Upper lobe of left lung (tissue), 6 donors: ENCODE results near the gene CHMP4A. TPM values are rescaled to one million over a fixed set of nuclear protein-coding genes. Genes with fewer than 3 reads are reported as not detected.

Experiments used
- ATAC-seq, 2 donors: fragments of 200-7000 bp; cut with Tn5 transposase; one replicate each; pipeline ENCODE4 v1.9.1; 2022; ENCODE audit warnings: mild to moderate bottlenecking in 2 of 2, moderate library complexity in 2 of 2; ENCODE audit not compliant: low FRiP score in 2 of 2
- DNase-seq, 2 donors: peaks; one replicate each; pipeline ENCODE4 v3.0.0-alpha.2; 2019 to 2020
- H3K27ac ChIP-seq, 4 donors: fragments of 200-600 bp; sonication (generic); one replicate each; pipeline ENCODE4 v1.5.1; 2016 to 2019
- H3K27me3 ChIP-seq, 4 donors: fragments of 200-600 bp; sonication (generic); one replicate each; pipeline ENCODE4 v1.5.1; 2017 to 2019
- H3K36me3 ChIP-seq, 4 donors: fragments of 200-600 bp; sonication (generic); one replicate each; pipeline ENCODE4 v1.5.1; 2016 to 2019
- H3K4me1 ChIP-seq, 4 donors: fragments of 200-600 bp; sonication (generic); one replicate each; pipeline ENCODE4 v1.5.1; 2018 to 2019
- H3K4me3 ChIP-seq, 4 donors: fragments of 200-600 bp; sonication (generic); one replicate each; pipeline ENCODE4 v1.5.1; 2017 to 2019; ENCODE audit warnings: mild to moderate bottlenecking in 2 of 4, moderate library complexity in 1 of 4
- H3K9me3 ChIP-seq, 4 donors: fragments of 200-600 bp; sonication (generic); one replicate each; pipeline ENCODE4 v1.5.1; 2018 to 2019
- CTCF ChIP-seq, 6 experiments: fragments of 450-650 bp in 4 of 6; fragments of 200-600 bp in 2 of 6; sonication (generic) in 2 of 6; IDR thresholded peaks; one replicate each; pipeline ENCODE4 v1.5.1; 2016 to 2019; ENCODE audit warnings: antibody characterized with exemption in 6 of 6
- EP300 ChIP-seq, 4 donors: sonication (generic); formaldehyde crosslinking; IDR thresholded peaks; one replicate each; pipeline ENCODE4 v1.5.1; 2017; ENCODE audit warnings: antibody characterized with exemption in 4 of 4, control low read depth in 2 of 4
- POLR2A ChIP-seq, 4 donors: fragments of 450-650 bp; IDR thresholded peaks; one replicate each; pipeline ENCODE4 v1.5.1; 2016 to 2017; ENCODE audit warnings: antibody characterized with exemption in 4 of 4, mild to moderate bottlenecking in 2 of 4
- POLR2AphosphoS5 ChIP-seq, 2 donors: sonication (generic); formaldehyde crosslinking; IDR thresholded peaks; one replicate each; pipeline ENCODE4 v1.5.1; 2017; ENCODE audit warnings: antibody characterized with exemption in 2 of 2
- WGBS, 2 donors: methylation state at CpG; one replicate each; pipeline ENCODE4 v1.1.5; 2017 to 2018; 5-methylcytosine and 5-hydroxymethylcytosine counted together
- total RNA-seq, 6 donors: library from RNA; depleted of rRNA in 4 of 6; stranded (reverse); fragments of >200 nt in 4 of 6; gene quantifications; one replicate each; pipeline versions ENCODE4 v1.1.0 to v1.2.1, GENCODE V29; 2016 to 2021
- donor health status: DM: no; HTN: no; CAD: no; lungs with moderate emphysema.
- donor health status: DM: no; HTN: yes; CAD: no; lungs with severe emphysema.

Gene CHMP4A
- total RNA-seq, 6 donors from 2014 or later = 39.9 to 112 (median 61.5) TPM

- H3K9me3 ChIP-seq = no peaks in the 10 kb centered on the region
- H3K4me3 ChIP-seq = no peak overlapping the region
- no peak for TF ChIP-seq CTCF (IDR thresholded peaks at IDR 0.05)
- no peak for TF ChIP-seq POLR2AphosphoS5 (IDR thresholded peaks at IDR 0.05)
- H3K27ac ChIP-seq = peak overlapping the region in 1 of 4 donors; percentile 46
- H3K27me3 ChIP-seq = no peaks in the 10 kb centered on the region
- DNase-seq (no peak), ATAC-seq (no peak)
- 70 to 84% methylated on average over 5 to 11 of the region's 11 CpGs for WGBS, 2 donors
- H3K36me3 ChIP-seq = peaks cover 0 to 19% (median 9%) of the 10 kb centered on the region in 4 donors
- peaks cover 0 to 8% (median 0%) of the 10 kb centered on the region in 4 donors for H3K4me1 ChIP-seq
Measured at GRCh38 chr14:24252289-24253124, 39.2 kb upstream of the CHMP4A start.

GRCh38 chr14:24251880-24252288 is 38.6 kb upstream of the CHMP4A start:
- ATAC-seq = no peak
- 71 to 78% methylated on average over 1 of the region's 1 CpG for WGBS, 2 donors
- H3K4me1 ChIP-seq = peaks cover 0 to 8% (median 0%) of the 10 kb centered on the region in 4 donors
- no peak for TF ChIP-seq POLR2AphosphoS5 (IDR thresholded peaks at IDR 0.05)
- no peak for TF ChIP-seq POLR2A (IDR thresholded peaks at IDR 0.05)
- H3K27me3 ChIP-seq = no peaks in the 10 kb centered on the region
- H3K9me3 ChIP-seq = no peaks in the 10 kb centered on the region
- DNase-seq = no peak
- peak overlapping the region in 1 of 4 donors; percentile 46 for H3K27ac ChIP-seq
- H3K36me3 ChIP-seq = peaks cover 0 to 19% (median 9%) of the 10 kb centered on the region in 4 donors
- no peak overlapping the region for H3K4me3 ChIP-seq

- Histone ChIP-seq H3K4me1 (peaks cover 0 to 8% (median 0%) of the 10 kb centered on the region in 4 donors), H3K36me3 (peaks cover 0 to 19% (median 9%) of the 10 kb centered on the region in 4 donors), H3K27ac (no peak overlapping the region), H3K27me3 (no peaks in the 10 kb centered on the region), H3K4me3 (no peak overlapping the region), H3K9me3 (no peaks in the 10 kb centered on the region)
- TF ChIP-seq EP300 (IDR thresholded peaks at IDR 0.05) = no peak
- no peak for TF ChIP-seq POLR2AphosphoS5 (IDR thresholded peaks at IDR 0.05)
- TF ChIP-seq POLR2A (IDR thresholded peaks at IDR 0.05) = no peak
- no peak for TF ChIP-seq CTCF (IDR thresholded peaks at IDR 0.05)
- no peak for ATAC-seq
- DNase-seq = no peak
- WGBS, 2 donors = 66 to 69% methylated on average over 4 of the region's 4 CpGs
Measured at GRCh38 chr14:24250354-24250753, 37.1 kb upstream of the CHMP4A start.

GRCh38 chr14:24249230-24250021 is 36.1 kb upstream of the CHMP4A start:
- Histone ChIP-seq H3K27ac (no peak overlapping the region), H3K27me3 (no peaks in the 10 kb centered on the region), H3K36me3 (peaks cover 0 to 10% (median 6%) of the 10 kb centered on the region in 4 donors), H3K4me1 (peaks cover 0 to 8% (median 0%) of the 10 kb centered on the region in 4 donors), H3K4me3 (no peak overlapping the region), H3K9me3 (no peaks in the 10 kb centered on the region)
- ATAC-seq (no peak), DNase-seq (peak in 1 of 2 donors; percentile 15)
- 88 to 90% methylated on average over 5 to 12 of the region's 13 CpGs for WGBS, 2 donors
- TF ChIP-seq CTCF (IDR thresholded peaks at IDR 0.05) (no peak), POLR2AphosphoS5 (IDR thresholded peaks at IDR 0.05) (no peak)

GRCh38 chr14:24247422-24247821 is 34.1 kb upstream of the CHMP4A start:
- ATAC-seq = no peak
- Histone ChIP-seq H3K9me3 (no peaks in the 10 kb centered on the region), H3K4me1 (peaks cover 6 to 16% (median 7%) of the 10 kb centered on the region in 4 donors), H3K4me3 (no peak overlapping the region), H3K36me3 (peaks cover 0 to 3% (median 0%) of the 10 kb centered on the region in 4 donors), H3K27me3 (no peaks in the 10 kb centered on the region), H3K27ac (no peak overlapping the region)
- TF ChIP-seq CTCF (IDR thresholded peaks at IDR 0.05) = no peak
- DNase-seq = no peak
- WGBS, 2 donors = 72 to 80% methylated on average over 7 of the region's 7 CpGs
